Psoas muscle (tissue), 8 donors: ENCODE data around the gene TOLLIP. TPM values are rescaled to one million over a fixed set of nuclear protein-coding genes. Genes with fewer than 3 reads are reported as not detected.
"Not testable (repeated sequence)": the region's sequence is repeated elsewhere in the genome, so short reads cannot be mapped to it uniquely, and the experiment has no call there.

Source experiments
- ATAC-seq, 4 donors: fragments of 200-7000 bp; cut with Tn5 transposase; one replicate each; pipeline ENCODE4 v1.9.1; 2020; ENCODE audit warnings: moderate library complexity in 3 of 4, mild to moderate bottlenecking in 2 of 4
- DNase-seq, 2 donors: peaks; one replicate each; pipeline ENCODE4 v3.0.0-alpha.2; 2020
- H3K27ac ChIP-seq: fragments of 200-600 bp; one replicate; pipeline ENCODE4 v1.8.0; 2022
- H3K27me3 ChIP-seq, 3 donors: fragments of 200-600 bp in 1 of 3; one replicate each; pipeline versions ENCODE4 v1.6.1 to v1.8.0; 2013 to 2022; ENCODE audit warnings: low read length in 2 of 3, mild to moderate bottlenecking in 2 of 3, moderate library complexity in 1 of 3; ENCODE audit not compliant: insufficient read depth in 3 of 3
- H3K36me3 ChIP-seq, 2 donors: fragments of 200-600 bp in 1 of 2; one replicate each; pipeline versions ENCODE4 v1.6.1 to v1.8.0; 2013 to 2022; ENCODE audit warnings: low read depth in 1 of 2, mild to moderate bottlenecking in 1 of 2, moderate library complexity in 1 of 2; ENCODE audit not compliant: insufficient read depth in 1 of 2
- H3K4me1 ChIP-seq: fragments of 200-600 bp; one replicate; pipeline ENCODE4 v1.8.0; 2022
- H3K4me3 ChIP-seq: fragments of 200-600 bp; one replicate; pipeline ENCODE4 v1.8.0; 2022; ENCODE audit warnings: mild to moderate bottlenecking
- H3K9me3 ChIP-seq: fragments of 200-600 bp; one replicate; pipeline ENCODE4 v1.8.0; 2022
- CTCF ChIP-seq: fragments of 200-600 bp; IDR thresholded peaks from one replicate; pipeline ENCODE4 v1.8.0; 2022; ENCODE audit warnings: antibody characterized with exemption
- WGBS, 3 donors: extraction: QIAGEN DNeasy Blood & Tissue Kit; methylation state at CpG; one replicate each; pipeline versions ENCODE4 v1.1.6 to v1.1.7; 2013; 5-methylcytosine and 5-hydroxymethylcytosine counted together
- intact Hi-C, 2 donors: fragments of 100-400 bp; cut with DNase I; formaldehyde crosslinking; loops; one replicate each; pipeline versions ENCODE4 v1.11.0 to v1.14.2; 2022
- long read RNA-seq, 2 donors: library from polyadenylated mRNA; unstranded; transcript quantifications; one replicate each; pipeline ENCODE4 v2.0.0, GENCODE V29; 2021
- polyA plus RNA-seq, 3 donors: library from polyadenylated mRNA; stranded (reverse); fragments of 200-250 nt; gene quantifications; one replicate each; pipeline ENCODE4 v1.2.3, GENCODE V29; 2013
- total RNA-seq, 4 donors: library from RNA; stranded (reverse); fragmentation: NEBNext Ultra II Directional in 2 of 4; extraction: Animal tissue kit (Norgen Biotek cat#: 25700) in 2 of 4; gene quantifications; one replicate each; pipeline versions ENCODE4 v1.2.1 to v1.2.4, GENCODE V29; 2021 to 2023
- donor health status: healthy with polysubstance abuse.
- donor health status: DM: no; HTN: no; CAD: no; lungs with moderate emphysema.
- donor health status: Bipolar disorder and iron deficiency.
- donor health status: healthy.
- donor health status: DM: yes; HTN: yes; CAD: no.
- donor health status: DM: no; HTN: no; CAD: no.
- donor health status: DM: no; HTN: no; CAD: no.
- donor health status: DM: yes; HTN: yes; CAD: no.

TOLLIP gene
- 10 to 100 TPM; 45.0 to 74.6 (median 65.6) TPM for total RNA-seq
- 10 to 100 TPM; 33.5 to 56.4 (median 49.9) TPM for polyA plus RNA-seq
- long read RNA-seq, donor 1, transcript TOLLIP-202 (6 exons, 3,617 nt) = major isoform, 75 of 134 reads
- long read RNA-seq, donor 1, partial matches to known transcripts = 18 of 134 reads
- long read RNA-seq, donor 1, other reads (novel, unspliced or antisense) = 39 of 134 reads
- long read RNA-seq, donor 2, transcript TOLLIP-202 (6 exons, 3,617 nt) = major isoform, 165 of 252 reads
- long read RNA-seq, donor 2, partial matches to known transcripts = 22 of 252 reads
- long read RNA-seq, donor 2, other reads (novel, unspliced or antisense) = 60 of 252 reads

DNA sequence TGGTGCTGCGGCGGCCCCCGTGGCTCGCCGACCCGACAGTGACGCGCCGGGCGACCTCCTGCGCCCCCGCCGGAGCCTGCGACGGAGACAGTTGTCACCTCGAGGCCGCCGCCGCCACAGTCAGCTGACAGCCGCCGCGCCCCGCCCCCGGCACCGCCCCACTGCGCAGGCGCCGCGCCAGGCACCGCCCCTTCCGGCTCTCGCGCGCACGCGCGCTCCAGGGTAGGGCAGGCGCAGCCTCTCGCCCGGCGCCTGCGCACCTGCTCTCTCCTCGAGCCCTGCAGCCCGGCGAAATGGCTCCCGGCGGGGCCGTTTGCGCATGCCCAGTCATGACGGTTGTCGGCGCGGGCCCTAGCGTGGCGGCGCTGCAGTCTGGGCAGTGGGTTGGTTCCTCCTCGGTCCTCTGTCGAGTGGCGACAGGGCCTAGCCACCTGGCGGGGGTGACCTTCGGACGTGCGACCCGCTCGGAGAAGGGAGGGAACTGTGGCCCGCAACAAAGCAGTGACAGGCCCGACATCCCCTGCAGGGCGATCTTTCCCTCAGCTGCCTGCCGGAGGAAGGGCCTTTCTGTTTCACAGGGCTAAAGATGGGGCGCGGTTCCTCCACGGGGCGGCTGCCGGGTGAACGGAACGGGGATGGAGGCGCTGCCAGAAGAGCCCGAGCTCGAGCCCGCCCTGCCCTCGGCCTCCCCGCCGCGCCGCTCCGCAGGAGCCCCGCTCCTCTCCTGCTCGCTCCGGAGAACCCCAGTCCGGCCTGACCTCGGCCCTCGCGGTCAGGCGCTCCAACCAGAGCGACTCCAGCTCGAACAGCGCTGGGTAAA, at the start of gene TOLLIP:
Gene TOLLIP, minus strand, starts transcription at position 135 of the 820 bp plus-strand sequence. Its CDS starts 134 bp downstream, at position 1.
- DNase-seq = peak; percentile 97 to 99
- peaks cover 33% of the 10 kb centered on the region for H3K4me1 ChIP-seq
- no peaks in the 10 kb centered on the region for H3K27me3 ChIP-seq
- peak; percentile 93 to 96 (median 94) for ATAC-seq
- H3K4me3 ChIP-seq = peak within 1 kb of the TSS; percentile 81
- intact Hi-C loops = loop anchor here (1.0 to 2.0 kb wide), 2 partner anchors 25 to 26 kb away; no protein-coding TSS in a partner anchor
- 1 to 2% (median 2%) methylated on average over 62 to 97 of the region's 97 CpGs for WGBS, 3 donors
- TF ChIP-seq CTCF = peak; percentile 7
- peaks cover 0 to 15% of the 10 kb centered on the region in 2 donors for H3K36me3 ChIP-seq
- peaks cover 3% of the 10 kb centered on the region for H3K9me3 ChIP-seq
- H3K27ac ChIP-seq = peak within 1 kb of the TSS; percentile 97

DNA sequence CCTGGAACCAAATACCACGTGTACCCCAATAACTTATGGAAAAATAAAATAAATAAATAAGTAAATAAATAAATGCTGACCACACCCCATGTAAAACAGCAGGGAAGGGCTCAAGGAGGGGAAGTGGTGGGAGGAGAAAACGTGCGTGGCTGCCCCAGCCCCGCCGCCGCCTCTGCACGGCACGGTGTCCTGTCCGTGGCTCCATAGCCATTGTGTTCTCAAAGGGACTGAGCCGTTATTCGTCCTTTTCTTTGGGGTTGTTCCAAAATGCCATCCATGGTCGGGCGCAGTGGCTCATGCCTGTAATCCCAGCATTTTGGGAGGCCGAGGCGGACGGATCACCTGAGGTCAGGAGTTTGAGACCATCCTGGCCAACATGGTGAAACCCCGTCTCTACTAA, 49.5 kb upstream of the TOLLIP start:
- H3K9me3 ChIP-seq, ATAC-seq, intact Hi-C loops, H3K36me3 ChIP-seq, H3K4me1 ChIP-seq, H3K4me3 ChIP-seq, H3K27ac ChIP-seq: not testable (repeated sequence)
- WGBS, 3 donors = 87 to 91% (median 90%) methylated on average over 16 to 17 of the region's 17 CpGs
- peaks cover 0 to 16% (median 3%) of the 10 kb centered on the region in 3 donors for H3K27me3 ChIP-seq
- peak in 1 of 2 donors; percentile 18 for DNase-seq

DNA sequence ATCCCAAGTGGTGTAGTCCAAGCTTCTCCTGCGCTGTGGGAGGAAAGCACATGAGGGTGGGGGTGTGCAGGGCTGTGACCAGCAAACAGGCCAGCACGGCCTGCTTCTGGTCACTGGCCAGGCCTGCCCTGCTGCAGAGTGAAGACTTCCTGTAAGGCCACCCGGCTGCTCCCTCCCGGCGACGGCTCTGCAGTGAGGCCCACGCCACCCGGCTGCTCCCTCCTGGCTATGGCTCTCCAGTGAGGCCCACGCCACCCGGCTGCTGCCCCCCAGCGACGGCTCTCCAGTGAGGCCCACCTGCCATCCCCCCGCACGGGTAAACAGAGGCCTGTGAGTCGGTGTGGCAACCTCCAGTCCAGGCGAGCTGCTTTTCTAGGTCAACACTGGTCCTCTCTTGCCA, 48.9 kb upstream of the TOLLIP start:
- peak in 1 of 2 donors; percentile 56 for DNase-seq

GRCh38 chr11:1356478-1356960, 47.1 kb upstream of the TOLLIP start:
- H3K36me3 ChIP-seq = no peaks in the 10 kb centered on the region
- peaks cover 0 to 19% (median 6%) of the 10 kb centered on the region in 3 donors for H3K27me3 ChIP-seq
- 86 to 89% (median 88%) methylated on average over 13 of the region's 13 CpGs for WGBS, 3 donors
- DNase-seq (no peak), ATAC-seq (no peak)
- no peak overlapping the region for H3K27ac ChIP-seq
- H3K4me1 ChIP-seq = no peaks in the 10 kb centered on the region
- intact Hi-C loops = no loop called here
- H3K4me3 ChIP-seq = no peak overlapping the region
- no peak for TF ChIP-seq CTCF
- H3K9me3 ChIP-seq = no peaks in the 10 kb centered on the region

More for the DNA sequence above, 48.9 kb upstream of the TOLLIP start:
- intact Hi-C loops = no loop called here
- no peak overlapping the region for H3K27ac ChIP-seq
- H3K4me3 ChIP-seq = no peak overlapping the region
- 41 to 55% (median 49%) methylated on average over 16 of the region's 16 CpGs for WGBS, 3 donors
- ATAC-seq = peak in 1 of 4 donors; percentile 43
- H3K4me1 ChIP-seq = no peaks in the 10 kb centered on the region
- H3K36me3 ChIP-seq = no peaks in the 10 kb centered on the region
- H3K9me3 ChIP-seq = no peaks in the 10 kb centered on the region
- peaks cover 0 to 21% (median 5%) of the 10 kb centered on the region in 3 donors for H3K27me3 ChIP-seq
- TF ChIP-seq CTCF = no peak

GRCh38 chr11:1356007-1356435, 46.6 kb upstream of the TOLLIP start:
- Histone ChIP-seq H3K9me3 (no peaks in the 10 kb centered on the region), H3K36me3 (no peaks in the 10 kb centered on the region), H3K27ac (no peak overlapping the region), H3K27me3 (peaks cover 0 to 16% (median 6%) of the 10 kb centered on the region in 3 donors), H3K4me1 (no peaks in the 10 kb centered on the region), H3K4me3 (no peak overlapping the region)
- DNase-seq (peak in 1 of 2 donors; percentile 14), ATAC-seq (no peak)
- no peak for TF ChIP-seq CTCF
- WGBS, 3 donors = 63 to 73% (median 72%) methylated on average over 14 of the region's 14 CpGs
- intact Hi-C loops = no loop called here
